Measurements from ENCODE around the gene RTL1. TPM values are rescaled to one million over a fixed set of nuclear protein-coding genes. Genes with fewer than 3 reads are reported as not detected.

RTL1 gene
- total and polyA plus RNA-seq, 2 donors (not counting 3 experiments of a cell fraction or from before 2014, with no cell fraction given), result not detected

DNA sequence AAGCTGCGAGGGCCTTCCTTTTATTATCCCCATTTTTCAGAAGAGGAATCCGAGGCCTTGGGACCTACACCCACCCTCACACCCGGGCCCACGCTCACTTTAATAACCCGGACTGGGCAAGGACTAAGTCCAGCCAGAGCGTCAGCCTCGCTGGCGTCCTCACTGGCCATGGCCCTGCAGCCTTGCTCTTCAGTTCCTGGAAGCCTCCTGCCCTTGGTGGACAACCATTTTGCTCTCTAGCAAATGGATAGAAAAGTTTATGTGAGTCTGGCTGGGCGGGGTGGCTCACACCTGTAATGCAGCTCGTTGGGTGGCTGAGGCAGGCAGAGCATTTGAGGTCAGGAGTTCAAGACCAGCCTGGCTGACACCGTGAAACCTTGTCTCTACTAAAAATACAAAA lies 9.8 kb downstream of the RTL1 start:
- FAIRE-seq, result no peak
- BruUV-seq (replicated peaks), result no TSS peak
- no peak overlapping the region for H3K9ac ChIP-seq (replicated peaks; ENCODE audit: extremely low read depth, insufficient read depth, low read length)
- no peak for DNase-seq (ENCODE audit: low read depth, low spot score)
- H3K27ac ChIP-seq (ENCODE audit: insufficient read depth, low read depth, low read length), result no peak overlapping the region
- TF ChIP-seq, protein P1, sequence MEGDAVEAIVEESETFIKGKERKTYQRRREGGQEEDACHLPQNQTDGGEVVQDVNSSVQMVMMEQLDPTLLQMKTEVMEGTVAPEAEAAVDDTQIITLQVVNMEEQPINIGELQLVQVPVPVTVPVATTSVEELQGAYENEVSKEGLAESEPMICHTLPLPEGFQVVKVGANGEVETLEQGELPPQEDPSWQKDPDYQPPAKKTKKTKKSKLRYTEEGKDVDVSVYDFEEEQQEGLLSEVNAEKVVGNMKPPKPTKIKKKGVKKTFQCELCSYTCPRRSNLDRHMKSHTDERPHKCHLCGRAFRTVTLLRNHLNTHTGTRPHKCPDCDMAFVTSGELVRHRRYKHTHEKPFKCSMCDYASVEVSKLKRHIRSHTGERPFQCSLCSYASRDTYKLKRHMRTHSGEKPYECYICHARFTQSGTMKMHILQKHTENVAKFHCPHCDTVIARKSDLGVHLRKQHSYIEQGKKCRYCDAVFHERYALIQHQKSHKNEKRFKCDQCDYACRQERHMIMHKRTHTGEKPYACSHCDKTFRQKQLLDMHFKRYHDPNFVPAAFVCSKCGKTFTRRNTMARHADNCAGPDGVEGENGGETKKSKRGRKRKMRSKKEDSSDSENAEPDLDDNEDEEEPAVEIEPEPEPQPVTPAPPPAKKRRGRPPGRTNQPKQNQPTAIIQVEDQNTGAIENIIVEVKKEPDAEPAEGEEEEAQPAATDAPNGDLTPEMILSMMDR (IDR thresholded peaks at IDR 0.05; ENCODE audit: extremely low read depth in 1 of 2, insufficient read depth in 1 of 2, low read depth in 1 of 2, low read length in 2 of 2), result no peak
- TF ChIP-seq, protein P2, sequence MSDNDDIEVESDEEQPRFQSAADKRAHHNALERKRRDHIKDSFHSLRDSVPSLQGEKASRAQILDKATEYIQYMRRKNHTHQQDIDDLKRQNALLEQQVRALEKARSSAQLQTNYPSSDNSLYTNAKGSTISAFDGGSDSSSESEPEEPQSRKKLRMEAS (IDR thresholded peaks at IDR 0.05; ENCODE audit: insufficient read depth, insufficient read length), result no peak
- no peak for TF ChIP-seq FOS (IDR thresholded peaks at IDR 0.05; ENCODE audit: borderline replicate concordance, insufficient read depth, low read length)
- TF ChIP-seq GATA2 (IDR thresholded peaks at IDR 0.05; ENCODE audit: insufficient read depth, insufficient read length, low read depth, low read length), result no peak
- TF ChIP-seq MYC (IDR thresholded peaks at IDR 0.05; ENCODE audit: low read depth, low read length), result no peak
- no peak for TF ChIP-seq POLR2AphosphoS5 (IDR thresholded peaks at IDR 0.05; ENCODE audit: insufficient read depth, low read depth, low read length)
- TF ChIP-seq POLR2A (IDR thresholded peaks at IDR 0.05; ENCODE audit: low read depth, low read length), result no peak
- TF ChIP-seq EZH2 (IDR thresholded peaks at IDR 0.05; ENCODE audit: borderline replicate concordance, low read depth, low read length, severe bottlenecking), result no peak
- TF ChIP-seq JUN (IDR thresholded peaks at IDR 0.05; ENCODE audit: borderline replicate concordance, insufficient read depth, insufficient read length, low read depth), result no peak
- H3K36me3 ChIP-seq (ENCODE audit: control insufficient read depth in 2 of 2, extremely low read depth in 1 of 2, insufficient read depth in 2 of 2, low read length in 2 of 2), result peaks cover 2 to 10% of the 10 kb centered on the region in 2 experiments
- POLR2A ChIA-PET, result no interaction called here
- H3K27me3 ChIP-seq (ENCODE audit: control insufficient read depth in 2 of 2, insufficient read depth in 2 of 2, low read length in 2 of 2), result no peaks in the 10 kb centered on the region
- H3K4me1 ChIP-seq (ENCODE audit: control insufficient read depth, extremely low read depth, insufficient read depth, low read length), result no peaks in the 10 kb centered on the region
- no peaks in the 10 kb centered on the region for H3K9me3 ChIP-seq (replicated peaks; ENCODE audit: control insufficient read depth, insufficient read depth, low read length)
- H2AFZ ChIP-seq (ENCODE audit: low read depth, low read length), result no peak overlapping the region
- CTCF ChIA-PET, result no interaction called here
- no peak overlapping the region for H3K4me2 ChIP-seq (ENCODE audit: insufficient read depth, low read length)
- dilution Hi-C loops (cut with MboI; ENCODE audit: extremely low pct_ligation_motif_present, low sequenced_read_pairs) (no loop called here), intact Hi-C loops (cut with micrococcal nuclease) (no loop called here)
- H3K9me1 ChIP-seq (replicated peaks; ENCODE audit: control insufficient read depth, extremely low read depth, insufficient read depth, low read length), result no peaks in the 10 kb centered on the region
- H3K79me2 ChIP-seq (ENCODE audit: control insufficient read depth, insufficient read depth, low read length), result no peaks in the 10 kb centered on the region
- H3K4me3 ChIP-seq (replicated peaks in 1 of 3; ENCODE audit: insufficient read depth in 1 of 3, low read depth in 1 of 3, low read length in 3 of 3), result no peak overlapping the region
- no peaks in the 10 kb centered on the region for H4K20me1 ChIP-seq (replicated peaks; ENCODE audit: control insufficient read depth, extremely low read depth, insufficient read depth, low read length)

Data from endothelial cell of umbilical vein (primary cell).